Thymus (tissue), 11 donors: ENCODE data around the gene CEP131. TPM values are rescaled to one million over a fixed set of nuclear protein-coding genes. Genes with fewer than 3 reads are reported as not detected.

Source experiments
- DNase-seq, 9 donors: peaks; one replicate each; pipeline ENCODE4 v3.0.0-alpha.2; 2013; ENCODE audit warnings: low spot score in 9 of 9, low read depth in 6 of 9, missing footprints in 1 of 9
- H3K27ac ChIP-seq, 2 donors: one replicate each; pipeline ENCODE4 v1.5.1; 2013; ENCODE audit warnings: control low read depth in 1 of 2, low read depth in 1 of 2, low read length in 1 of 2, mild to moderate bottlenecking in 1 of 2, moderate library complexity in 1 of 2
- H3K27me3 ChIP-seq, 2 donors: one replicate each; pipeline ENCODE4 v1.5.1; 2013; ENCODE audit warnings: low read length in 1 of 2; ENCODE audit not compliant: control insufficient read depth in 2 of 2, insufficient read depth in 1 of 2
- H3K36me3 ChIP-seq, 2 donors: one replicate each; pipeline ENCODE4 v1.5.1; 2013; ENCODE audit warnings: low read length in 1 of 2, mild to moderate bottlenecking in 1 of 2, moderate library complexity in 1 of 2; ENCODE audit not compliant: control insufficient read depth in 2 of 2, insufficient read depth in 2 of 2
- H3K4me1 ChIP-seq, 2 donors: one replicate each; pipeline ENCODE4 v1.5.1; 2013; ENCODE audit warnings: low read length in 2 of 2; ENCODE audit not compliant: control insufficient read depth in 2 of 2, insufficient read depth in 2 of 2
- H3K4me3 ChIP-seq, 2 donors: one replicate each; pipeline ENCODE4 v1.5.1; 2013; ENCODE audit warnings: low read length in 2 of 2, control low read depth in 1 of 2, mild to moderate bottlenecking in 1 of 2
- H3K9me3 ChIP-seq, 2 donors: one replicate each; pipeline ENCODE4 v1.5.1; 2013; ENCODE audit warnings: low read length in 1 of 2, mild to moderate bottlenecking in 1 of 2; ENCODE audit not compliant: control insufficient read depth in 2 of 2, insufficient read depth in 1 of 2
- WGBS: extraction: QIAGEN DNeasy Blood & Tissue Kit; methylation state at CpG from one replicate; pipeline ENCODE4 v1.1.7; 2013; 5-methylcytosine and 5-hydroxymethylcytosine counted together
- polyA plus RNA-seq: library from polyadenylated mRNA; stranded (reverse); fragments of 200-250 nt; gene quantifications from one replicate; pipeline ENCODE4 v1.2.3, GENCODE V29; 2013
- total RNA-seq: library from RNA; stranded (reverse); fragments of 120-200 nt; gene quantifications from one replicate; pipeline ENCODE4 v1.2.4, GENCODE V29; 2013
- donor health status: healthy.

Gene CEP131
- total and polyA plus RNA-seq, 2 donors: 6.3 to 13.3 TPM

- Histone ChIP-seq H3K4me3 (no peak overlapping the region), H3K4me1 (peaks cover 10 to 24% of the 10 kb centered on the region in 2 donors), H3K27ac (no peak overlapping the region), H3K36me3 (peaks cover 10 to 23% of the 10 kb centered on the region in 2 donors), H3K27me3 (peaks cover 3 to 13% of the 10 kb centered on the region in 2 donors), H3K9me3 (no peaks in the 10 kb centered on the region)
- 85% methylated on average over 11 of the region's 11 CpGs for WGBS
- DNase-seq: no peak
Measured at GRCh38 chr17:81221371-81221841, 1.4 kb downstream of the CEP131 start.

- no peaks in the 10 kb centered on the region for H3K9me3 ChIP-seq
- WGBS: 97% methylated on average over 24 of the region's 24 CpGs
- peaks cover 10 to 23% of the 10 kb centered on the region in 2 donors for H3K36me3 ChIP-seq
- H3K4me1 ChIP-seq: peaks cover 10 to 24% of the 10 kb centered on the region in 2 donors
- peaks cover 3 to 13% of the 10 kb centered on the region in 2 donors for H3K27me3 ChIP-seq
- H3K4me3 ChIP-seq: no peak overlapping the region
- no peak for DNase-seq
- no peak overlapping the region for H3K27ac ChIP-seq
Measured at GRCh38 chr17:81219476-81220180, 3.1 kb downstream of the CEP131 start.

GRCh38 chr17:81218991-81219390 lies 3.8 kb downstream of the CEP131 start:
- H3K4me1 ChIP-seq: peaks cover 10 to 23% of the 10 kb centered on the region in 2 donors
- 97% methylated on average over 11 of the region's 11 CpGs for WGBS
- H3K9me3 ChIP-seq: no peaks in the 10 kb centered on the region
- H3K4me3 ChIP-seq: no peak overlapping the region
- H3K27ac ChIP-seq: no peak overlapping the region
- peaks cover 3 to 8% of the 10 kb centered on the region in 2 donors for H3K27me3 ChIP-seq
- peaks cover 10 to 23% of the 10 kb centered on the region in 2 donors for H3K36me3 ChIP-seq
- no peak for DNase-seq

- H3K27ac ChIP-seq: no peak overlapping the region
- no peaks in the 10 kb centered on the region for H3K9me3 ChIP-seq
- WGBS: 93% methylated on average over 13 of the region's 13 CpGs
- H3K27me3 ChIP-seq: peaks cover 0 to 3% of the 10 kb centered on the region in 2 donors
- no peak for DNase-seq
- H3K36me3 ChIP-seq: peaks cover 10 to 23% of the 10 kb centered on the region in 2 donors
- peaks cover 5 to 18% of the 10 kb centered on the region in 2 donors for H3K4me1 ChIP-seq
- no peak overlapping the region for H3K4me3 ChIP-seq
Measured at GRCh38 chr17:81218459-81218858, 4.3 kb downstream of the CEP131 start.

- H3K4me1 ChIP-seq: peaks cover 4 to 15% of the 10 kb centered on the region in 2 donors
- DNase-seq: no peak
- no peak overlapping the region for H3K27ac ChIP-seq
- H3K9me3 ChIP-seq: no peaks in the 10 kb centered on the region
- WGBS: 97% methylated on average over 18 of the region's 18 CpGs
- no peak overlapping the region for H3K4me3 ChIP-seq
- peaks cover 10 to 23% of the 10 kb centered on the region in 2 donors for H3K36me3 ChIP-seq
- no peaks in the 10 kb centered on the region for H3K27me3 ChIP-seq
Measured at GRCh38 chr17:81217491-81217890, 5.3 kb downstream of the CEP131 start.

- Histone ChIP-seq H3K27me3 (no peaks in the 10 kb centered on the region), H3K9me3 (no peaks in the 10 kb centered on the region), H3K4me3 (no peak overlapping the region), H3K27ac (no peak overlapping the region), H3K36me3 (peaks cover 6 to 14% of the 10 kb centered on the region in 2 donors), H3K4me1 (no peaks in the 10 kb centered on the region)
- DNase-seq: no peak
- WGBS: 98% methylated on average over 8 of the region's 8 CpGs
Measured at GRCh38 chr17:81213978-81214377, 8.8 kb downstream of the CEP131 start.

GRCh38 chr17:81212365-81212764 lies 10.4 kb downstream of the CEP131 start:
- DNase-seq: no peak
- H3K27me3 ChIP-seq: no peaks in the 10 kb centered on the region
- no peaks in the 10 kb centered on the region for H3K9me3 ChIP-seq
- H3K27ac ChIP-seq: no peak overlapping the region
- 97% methylated on average over 9 of the region's 9 CpGs for WGBS
- peaks cover 9 to 15% of the 10 kb centered on the region in 2 donors for H3K36me3 ChIP-seq
- no peak overlapping the region for H3K4me3 ChIP-seq
- H3K4me1 ChIP-seq: no peaks in the 10 kb centered on the region

- no peak for DNase-seq
- Histone ChIP-seq H3K4me1 (no peaks in the 10 kb centered on the region), H3K27ac (no peak overlapping the region), H3K36me3 (peaks cover 7 to 20% of the 10 kb centered on the region in 2 donors), H3K27me3 (no peaks in the 10 kb centered on the region), H3K9me3 (no peaks in the 10 kb centered on the region), H3K4me3 (no peak overlapping the region)
- 72% methylated on average over 14 of the region's 14 CpGs for whole genome bisulfite sequencing
Measured at GRCh38 chr17:81210868-81211267, 11.9 kb downstream of the CEP131 start.

- Histone ChIP-seq H3K9me3 (no peaks in the 10 kb centered on the region), H3K27me3 (no peaks in the 10 kb centered on the region), H3K36me3 (peaks cover 11 to 20% of the 10 kb centered on the region in 2 donors), H3K4me3 (no peak overlapping the region), H3K27ac (no peak overlapping the region), H3K4me1 (no peaks in the 10 kb centered on the region)
- 75% methylated on average over 10 of the region's 10 CpGs for WGBS
- DNase-seq: no peak
Measured at GRCh38 chr17:81210466-81210865, 12.3 kb downstream of the CEP131 start.
